ENCODE data around the gene CEPT1.

Gene CEPT1

GRCh38 chr1:111133866-111134265, 6.2 kb upstream of the CEPT1 start:
- no peak for TF ChIP-seq CTCF (IDR thresholded peaks at IDR 0.05; ENCODE audit: low read depth, low read length)
- in situ Hi-C loops (cut with HindIII; ENCODE audit: low sequenced_read_pairs) = no loop called here
- H3K4me3 ChIP-seq (ENCODE audit: low read depth, low read length) = no peak overlapping the region
- DNase-seq (ENCODE audit: low read depth, low spot score) = no peak

- TF ChIP-seq CTCF (IDR thresholded peaks at IDR 0.05; ENCODE audit: low read depth, low read length) = no peak
- in situ Hi-C loops (cut with HindIII; ENCODE audit: low sequenced_read_pairs) = no loop called here
- DNase-seq (ENCODE audit: low read depth, low spot score) = peak; percentile 67
- peak overlapping the region; percentile 94 for H3K4me3 ChIP-seq (ENCODE audit: low read depth, low read length)
Measured at GRCh38 chr1:111139324-111139955, 583 bp upstream of the CEPT1 start.

GRCh38 chr1:111140680-111140967, 601 bp downstream of the CEPT1 start:
- in situ Hi-C loops (cut with HindIII; ENCODE audit: low sequenced_read_pairs) = no loop called here
- peak overlapping the region; percentile 94 for H3K4me3 ChIP-seq (ENCODE audit: low read depth, low read length)
- TF ChIP-seq CTCF (IDR thresholded peaks at IDR 0.05; ENCODE audit: low read depth, low read length) = no peak
- DNase-seq (ENCODE audit: low read depth, low spot score) = no peak

GRCh38 chr1:111141245-111142220, 1.5 kb downstream of the CEPT1 start:
- TF ChIP-seq CTCF (IDR thresholded peaks at IDR 0.05; ENCODE audit: low read depth, low read length) = no peak
- peak overlapping the region; percentile 94 for H3K4me3 ChIP-seq (ENCODE audit: low read depth, low read length)
- in situ Hi-C loops (cut with HindIII; ENCODE audit: low sequenced_read_pairs) = no loop called here
- no peak for DNase-seq (ENCODE audit: low read depth, low spot score)

GRCh38 chr1:111142356-111142975, 2.4 kb downstream of the CEPT1 start:
- no peak for DNase-seq (ENCODE audit: low read depth, low spot score)
- no peak for TF ChIP-seq CTCF (IDR thresholded peaks at IDR 0.05; ENCODE audit: low read depth, low read length)
- in situ Hi-C loops (cut with HindIII; ENCODE audit: low sequenced_read_pairs) = no loop called here
- H3K4me3 ChIP-seq (ENCODE audit: low read depth, low read length) = no peak overlapping the region

GRCh38 chr1:111145542-111145941, 5.5 kb downstream of the CEPT1 start:
- no peak for DNase-seq (ENCODE audit: low read depth, low spot score)
- H3K4me3 ChIP-seq (ENCODE audit: low read depth, low read length) = no peak overlapping the region
- in situ Hi-C loops (cut with HindIII; ENCODE audit: low sequenced_read_pairs) = no loop called here
- no peak for TF ChIP-seq CTCF (IDR thresholded peaks at IDR 0.05; ENCODE audit: low read depth, low read length)

Measured in astrocyte of the spinal cord (primary cell).